SK-N-MC (cell line): Measurements from ENCODE around the gene INPP5A.

Source experiments
- EZH2 ChIP-seq: fragments of 200-600 bp; sonication (generic); IDR thresholded peaks from one replicate; pipeline ENCODE4 v1.6.1; 2017; ENCODE audit warnings: antibody characterized with exemption
- FOXP2 ChIP-seq: optimal IDR thresholded peaks from 2 replicates; pipeline ENCODE3; 2011; ENCODE audit warnings: mild to moderate bottlenecking, moderate library complexity; ENCODE audit not compliant: insufficient read depth; ENCODE audit errors: extremely low read length, control extremely low read depth
- POLR2AphosphoS5 ChIP-seq: IDR thresholded peaks from 2 replicates; pipeline ENCODE4 v1.6.1; 2012; ENCODE audit warnings: mild to moderate bottlenecking, low read depth, low read length, borderline replicate concordance

- TF ChIP-seq EZH2 = no peak
- TF ChIP-seq POLR2AphosphoS5 = no peak
- no peak for TF ChIP-seq FOXP2
Measured at GRCh38 chr10:132721725-132722124, 184.1 kb downstream of the INPP5A start.
